ENCODE results near the gene STEAP4. TPM values are rescaled to one million over a fixed set of nuclear protein-coding genes. Genes with fewer than 3 reads are reported as not detected.
A peak's percentile ranks its signal among the peaks of the same experiment; 100 is the strongest.

STEAP4 gene
- total RNA-seq, 1 donor from 2014 or later, result 53.9 TPM

- no peaks in the 10 kb centered on the region for H3K4me1 ChIP-seq
- H3K27ac ChIP-seq, result no peak overlapping the region
- H3K27me3 ChIP-seq, result no peaks in the 10 kb centered on the region
- H3K4me3 ChIP-seq, result no peak overlapping the region
- TF ChIP-seq CTCF (IDR thresholded peaks at IDR 0.05), result no peak
- ATAC-seq (no peak), DNase-seq (no peak)
- no peaks in the 10 kb centered on the region for H3K9me3 ChIP-seq
- H3K36me3 ChIP-seq, result no peaks in the 10 kb centered on the region
- intact Hi-C loops (cut with DNase I), result no loop called here
Observed at GRCh38 chr7:88331322-88331721, 24.6 kb upstream of the STEAP4 start.

GRCh38 chr7:88329532-88330463, 23.1 kb upstream of the STEAP4 start:
- Histone ChIP-seq H3K27me3 (no peaks in the 10 kb centered on the region), H3K4me1 (no peaks in the 10 kb centered on the region), H3K27ac (no peak overlapping the region), H3K36me3 (no peaks in the 10 kb centered on the region), H3K4me3 (no peak overlapping the region), H3K9me3 (no peaks in the 10 kb centered on the region)
- peak; percentile 12 for ATAC-seq
- DNase-seq, result no peak
- TF ChIP-seq CTCF (IDR thresholded peaks at IDR 0.05), result no peak
- intact Hi-C loops (cut with DNase I), result no loop called here

GRCh38 chr7:88328787-88329186, 22.1 kb upstream of the STEAP4 start:
- TF ChIP-seq CTCF (IDR thresholded peaks at IDR 0.05), result no peak
- ATAC-seq (peak; percentile 31), DNase-seq (no peak)
- no peaks in the 10 kb centered on the region for H3K36me3 ChIP-seq
- intact Hi-C loops (cut with DNase I), result no loop called here
- no peak overlapping the region for H3K27ac ChIP-seq
- no peaks in the 10 kb centered on the region for H3K27me3 ChIP-seq
- H3K4me1 ChIP-seq, result no peaks in the 10 kb centered on the region
- H3K9me3 ChIP-seq, result no peaks in the 10 kb centered on the region
- no peak overlapping the region for H3K4me3 ChIP-seq

- TF ChIP-seq CTCF (IDR thresholded peaks at IDR 0.05), result no peak
- H3K9me3 ChIP-seq, result no peaks in the 10 kb centered on the region
- H3K4me1 ChIP-seq, result no peaks in the 10 kb centered on the region
- DNase-seq, result no peak
- H3K27me3 ChIP-seq, result no peaks in the 10 kb centered on the region
- no peak overlapping the region for H3K4me3 ChIP-seq
- intact Hi-C loops (cut with DNase I), result no loop called here
- H3K27ac ChIP-seq, result no peak overlapping the region
- no peak for ATAC-seq
- H3K36me3 ChIP-seq, result no peaks in the 10 kb centered on the region
Observed at GRCh38 chr7:88324699-88325098, 18.0 kb upstream of the STEAP4 start.

GRCh38 chr7:88322151-88322550, 15.5 kb upstream of the STEAP4 start:
- H3K4me3 ChIP-seq, result no peak overlapping the region
- TF ChIP-seq CTCF (IDR thresholded peaks at IDR 0.05), result no peak
- peak; percentile 71 for ATAC-seq
- H3K27me3 ChIP-seq, result no peaks in the 10 kb centered on the region
- H3K4me1 ChIP-seq, result peaks cover 5% of the 10 kb centered on the region
- DNase-seq, result no peak
- H3K27ac ChIP-seq, result no peak overlapping the region
- intact Hi-C loops (cut with DNase I), result no loop called here
- no peaks in the 10 kb centered on the region for H3K36me3 ChIP-seq
- no peaks in the 10 kb centered on the region for H3K9me3 ChIP-seq
